ENCODE results near the gene ARHGEF4. TPM values are rescaled to one million over a fixed set of nuclear protein-coding genes. Genes with fewer than 3 reads are reported as not detected.

The ARHGEF4 gene
- total and polyA plus RNA-seq, 10 donors, result 0.19 to 0.88 (median 0.46) TPM; not detected in 2

DNA sequence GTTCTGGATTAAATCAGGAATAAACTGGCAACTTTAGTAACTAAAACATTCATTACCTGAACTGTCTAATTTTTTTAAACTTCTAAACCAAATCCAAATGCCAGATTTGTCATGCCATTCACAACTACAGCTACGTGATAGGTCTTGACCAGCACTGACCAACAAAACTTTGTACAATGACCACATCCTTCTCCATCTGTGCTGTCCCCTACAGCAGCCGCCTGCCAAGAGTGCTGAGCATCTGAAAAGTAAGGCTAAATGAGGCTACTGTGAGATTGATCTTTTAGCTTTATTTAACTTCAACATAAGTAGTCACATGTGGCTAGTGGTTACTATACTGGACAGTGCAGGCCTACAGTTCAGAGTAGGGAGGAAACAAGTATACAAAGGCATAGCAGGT lies 248.9 kb downstream of the ARHGEF4 start:
- Histone ChIP-seq H3K27me3 (replicated peaks in 1 of 7) (no peaks in the 10 kb centered on the region), H3K27ac (peak overlapping the region in 1 of 8 donors; percentile 36), H3K4me3 (no peak overlapping the region), H3K4me1 (peaks cover 3 to 81% (median 29%) of the 10 kb centered on the region in 6 donors), H3K36me3 (peaks cover 4 to 98% (median 54%) of the 10 kb centered on the region in 6 donors), H3K9me3 (no peaks in the 10 kb centered on the region)
- intact Hi-C loops (cut with DNase I; ENCODE audit: low total_unique reads), result no loop called here
- DNase-seq, result no peak
- WGBS, 5 donors, result 66 to 87% (median 69%) methylated on average over 2 of the region's 2 CpGs
- no peak for TF ChIP-seq POLR2AphosphoS5 (IDR thresholded peaks at IDR 0.05)
- TF ChIP-seq, protein P1, sequence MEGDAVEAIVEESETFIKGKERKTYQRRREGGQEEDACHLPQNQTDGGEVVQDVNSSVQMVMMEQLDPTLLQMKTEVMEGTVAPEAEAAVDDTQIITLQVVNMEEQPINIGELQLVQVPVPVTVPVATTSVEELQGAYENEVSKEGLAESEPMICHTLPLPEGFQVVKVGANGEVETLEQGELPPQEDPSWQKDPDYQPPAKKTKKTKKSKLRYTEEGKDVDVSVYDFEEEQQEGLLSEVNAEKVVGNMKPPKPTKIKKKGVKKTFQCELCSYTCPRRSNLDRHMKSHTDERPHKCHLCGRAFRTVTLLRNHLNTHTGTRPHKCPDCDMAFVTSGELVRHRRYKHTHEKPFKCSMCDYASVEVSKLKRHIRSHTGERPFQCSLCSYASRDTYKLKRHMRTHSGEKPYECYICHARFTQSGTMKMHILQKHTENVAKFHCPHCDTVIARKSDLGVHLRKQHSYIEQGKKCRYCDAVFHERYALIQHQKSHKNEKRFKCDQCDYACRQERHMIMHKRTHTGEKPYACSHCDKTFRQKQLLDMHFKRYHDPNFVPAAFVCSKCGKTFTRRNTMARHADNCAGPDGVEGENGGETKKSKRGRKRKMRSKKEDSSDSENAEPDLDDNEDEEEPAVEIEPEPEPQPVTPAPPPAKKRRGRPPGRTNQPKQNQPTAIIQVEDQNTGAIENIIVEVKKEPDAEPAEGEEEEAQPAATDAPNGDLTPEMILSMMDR (IDR thresholded peaks at IDR 0.05 in 8 of 11, conservative IDR thresholded peaks at IDR 0.05 in 3 of 11), result no peak

DNA sequence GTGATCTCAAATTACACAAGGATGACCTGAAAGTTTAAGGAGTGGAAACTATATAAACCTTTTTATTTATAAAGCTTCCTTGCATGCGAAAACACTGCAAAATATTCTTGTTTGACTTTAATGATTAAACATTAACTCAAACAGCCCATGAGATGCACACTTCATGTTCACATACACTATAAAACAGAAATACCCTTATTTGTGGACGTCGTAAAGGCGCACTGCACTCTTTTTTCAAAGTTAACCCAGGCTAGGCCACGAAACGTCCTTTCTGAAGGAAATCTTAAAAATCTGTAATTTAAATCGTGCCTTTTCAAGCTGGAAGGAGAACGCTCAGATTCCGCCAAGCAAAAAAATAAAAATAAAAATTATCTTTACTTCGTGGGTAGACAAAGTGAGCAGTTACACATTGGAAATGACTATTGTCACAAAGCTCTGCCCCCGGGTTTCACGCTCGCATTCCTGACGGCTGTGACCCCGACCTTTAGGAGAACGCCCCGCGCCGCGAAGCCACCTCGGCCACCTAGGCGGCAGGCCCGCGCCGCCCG lies 255.8 kb downstream of the ARHGEF4 start:
- Histone ChIP-seq H3K4me3 (peak overlapping the region; percentile 65 to 86 (median 70)), H3K36me3 (peaks cover under 1 to 41% (median 20%) of the 10 kb centered on the region in 6 donors), H3K27ac (peak overlapping the region; percentile 92 to 99 (median 96)), H3K27me3 (replicated peaks in 1 of 7) (no peaks in the 10 kb centered on the region), H3K4me1 (peaks cover 6 to 58% (median 25%) of the 10 kb centered on the region in 6 donors), H3K9me3 (no peaks in the 10 kb centered on the region)
- DNase-seq, result no peak
- intact Hi-C loops (cut with DNase I; ENCODE audit: low total_unique reads), result no loop called here
- WGBS, 5 donors, result 2 to 3% (median 2%) methylated on average over 21 to 26 of the region's 26 CpGs
- TF ChIP-seq POLR2A (IDR thresholded peaks at IDR 0.05), result no peak
- no peak for TF ChIP-seq POLR2AphosphoS5 (IDR thresholded peaks at IDR 0.05)
- TF ChIP-seq, protein P1 (IDR thresholded peaks at IDR 0.05 in 8 of 11, conservative IDR thresholded peaks at IDR 0.05 in 3 of 11), result no peak

DNA sequence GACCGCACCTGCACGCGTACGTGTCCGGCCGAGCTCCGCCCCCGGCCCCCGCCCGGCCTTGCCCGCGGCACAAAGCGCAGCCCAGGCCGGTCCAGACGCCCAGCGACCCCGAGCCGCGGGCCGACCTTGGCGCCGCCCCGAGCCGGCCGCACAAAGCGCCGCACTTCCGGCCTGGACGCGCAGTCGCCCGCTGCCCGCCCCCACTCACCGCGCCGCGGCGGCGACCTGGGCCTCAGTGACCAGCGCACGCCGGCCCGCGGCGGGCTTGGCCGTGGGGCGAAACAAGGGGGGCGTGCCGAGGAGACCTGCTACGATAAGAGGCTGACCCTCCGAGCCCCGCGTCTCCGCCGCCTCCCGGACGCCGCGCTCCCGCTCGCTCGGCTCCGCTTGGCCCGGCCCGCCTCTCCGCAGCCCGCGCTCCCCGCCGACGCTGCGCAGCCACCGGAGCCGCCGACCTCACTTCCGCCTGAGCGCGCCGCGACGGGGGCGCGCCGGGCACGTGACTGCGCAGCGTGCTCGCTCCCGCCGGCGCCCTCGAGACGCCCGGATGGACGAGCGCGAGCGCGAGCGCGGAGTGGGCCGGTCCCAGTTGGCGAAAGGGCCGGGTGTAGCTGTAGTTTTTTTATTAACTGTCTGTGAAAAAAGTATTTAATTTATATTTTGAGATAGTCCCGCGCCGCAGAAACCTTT lies 256.4 kb downstream of the ARHGEF4 start, which contains the start of gene FAM168B:
TSS of gene FAM168B (minus strand) at position 455 of the 690 bp plus-strand sequence. CDS start 10,814 bp downstream, outside the sequence.
- intact Hi-C loops (cut with DNase I; ENCODE audit: low total_unique reads), result no loop called here
- H3K4me3 ChIP-seq, result peak within 1 kb of the TSS; percentile 65 to 86 (median 70)
- peak; percentile 98 for DNase-seq
- peak within 1 kb of the TSS; percentile 92 to 99 (median 96) for H3K27ac ChIP-seq
- 0 to 1% (median 0%) methylated on average over 48 to 107 of the region's 107 CpGs for WGBS, 5 donors
- TF ChIP-seq POLR2A (IDR thresholded peaks at IDR 0.05) (peak in 1 of 3 donors; percentile 65), POLR2AphosphoS5 (IDR thresholded peaks at IDR 0.05) (peak; percentile 90 to 92 (median 91))
- TF ChIP-seq, protein P1 (IDR thresholded peaks at IDR 0.05 in 8 of 11, conservative IDR thresholded peaks at IDR 0.05 in 3 of 11), result peak in 1 of 11 experiments; percentile 10
- H3K27me3 ChIP-seq (replicated peaks in 1 of 7), result no peaks in the 10 kb centered on the region
- peaks cover 0 to 35% (median 15%) of the 10 kb centered on the region in 6 donors for H3K36me3 ChIP-seq
- peaks cover 6 to 52% (median 25%) of the 10 kb centered on the region in 6 donors for H3K4me1 ChIP-seq
- H3K9me3 ChIP-seq, result no peaks in the 10 kb centered on the region

Measured in spleen (tissue), 11 donors.